Frontal cortex (tissue), 4 donors: Measurements from ENCODE around the gene CEP85L. TPM values are rescaled to one million over a fixed set of nuclear protein-coding genes. Genes with fewer than 3 reads are reported as not detected.

Source experiments
- DNase-seq, 2 donors: peaks; one replicate each; pipeline ENCODE4 v3.0.0; 2012; ENCODE audit warnings: low spot score in 2 of 2
- FAIRE-seq: peaks from 2 replicates; lab custom pipeline; 2012; peaks lifted over from hg19 to GRCh38; lab: Jason Lieb, UNC
- total RNA-seq: library from RNA; depleted of rRNA; stranded (reverse); fragments of >200 nt; gene quantifications from one replicate; pipeline ENCODE4 v1.2.3, GENCODE V29; 2014
- donor health status: control.
- donor health status: control.
- donor health status: control.

CEP85L gene
- total RNA-seq, 1 donor from 2014 or later = 42.4 TPM

DNA sequence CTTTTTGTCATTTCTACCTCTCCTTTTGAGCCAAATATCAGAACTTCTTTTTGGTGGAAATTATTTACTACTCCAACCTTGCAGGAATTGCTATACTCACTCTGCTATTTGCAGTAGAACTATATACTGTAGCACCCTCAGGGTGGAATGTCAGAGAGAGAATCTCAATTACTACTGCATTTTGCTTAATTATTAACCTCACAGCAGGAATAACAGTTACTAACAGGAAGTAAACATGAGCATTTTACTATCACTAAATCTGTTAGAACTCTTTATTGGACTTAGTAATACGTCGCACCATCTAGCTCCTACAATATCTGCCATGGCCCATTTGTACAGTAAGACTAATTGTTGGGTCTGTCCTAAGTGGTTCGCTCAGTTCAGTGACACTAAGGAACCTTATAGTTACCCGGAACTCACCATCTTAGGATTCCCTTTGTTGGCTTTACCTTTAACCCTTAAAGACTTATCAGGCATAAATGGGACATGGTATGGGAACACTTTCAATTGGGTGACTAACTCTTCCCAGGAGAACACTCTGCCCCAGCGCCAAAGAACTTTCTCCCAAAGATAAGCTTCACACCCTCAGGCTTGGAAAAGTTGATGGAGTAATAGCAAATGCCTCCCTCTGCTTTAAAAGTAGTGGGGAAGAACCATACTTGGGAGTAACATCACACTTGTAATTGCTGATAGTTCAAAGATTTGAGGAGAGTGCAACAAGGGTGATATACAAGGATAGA lies 64.5 kb downstream of the CEP85L start:
- DNase-seq = no peak
- FAIRE-seq = no peak

DNA sequence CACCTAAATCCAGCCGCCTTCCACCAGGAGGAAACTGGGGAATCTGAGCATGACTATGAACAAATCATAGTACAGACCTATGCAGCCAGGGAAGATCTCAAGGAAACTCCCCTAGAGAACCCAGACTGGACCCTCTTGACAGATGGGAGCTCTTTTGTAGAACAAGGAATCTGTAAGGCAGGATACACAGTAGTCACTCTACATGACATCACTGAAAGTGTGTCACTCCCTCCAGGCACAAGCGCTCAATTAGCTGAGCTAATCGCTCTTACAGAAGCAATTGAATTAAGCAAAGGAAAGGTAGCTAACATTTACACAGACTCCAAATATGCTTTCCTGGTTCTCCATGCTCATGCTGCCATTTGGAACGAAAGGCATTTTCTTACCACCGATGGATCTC lies 66.5 kb downstream of the CEP85L start:
- DNase-seq (no peak), FAIRE-seq (no peak)

GRCh38 chr6:118581489-118581959 lies 69.9 kb downstream of the CEP85L start:
- DNase-seq (peak in 1 of 2 donors; percentile 11), FAIRE-seq (no peak)

DNA sequence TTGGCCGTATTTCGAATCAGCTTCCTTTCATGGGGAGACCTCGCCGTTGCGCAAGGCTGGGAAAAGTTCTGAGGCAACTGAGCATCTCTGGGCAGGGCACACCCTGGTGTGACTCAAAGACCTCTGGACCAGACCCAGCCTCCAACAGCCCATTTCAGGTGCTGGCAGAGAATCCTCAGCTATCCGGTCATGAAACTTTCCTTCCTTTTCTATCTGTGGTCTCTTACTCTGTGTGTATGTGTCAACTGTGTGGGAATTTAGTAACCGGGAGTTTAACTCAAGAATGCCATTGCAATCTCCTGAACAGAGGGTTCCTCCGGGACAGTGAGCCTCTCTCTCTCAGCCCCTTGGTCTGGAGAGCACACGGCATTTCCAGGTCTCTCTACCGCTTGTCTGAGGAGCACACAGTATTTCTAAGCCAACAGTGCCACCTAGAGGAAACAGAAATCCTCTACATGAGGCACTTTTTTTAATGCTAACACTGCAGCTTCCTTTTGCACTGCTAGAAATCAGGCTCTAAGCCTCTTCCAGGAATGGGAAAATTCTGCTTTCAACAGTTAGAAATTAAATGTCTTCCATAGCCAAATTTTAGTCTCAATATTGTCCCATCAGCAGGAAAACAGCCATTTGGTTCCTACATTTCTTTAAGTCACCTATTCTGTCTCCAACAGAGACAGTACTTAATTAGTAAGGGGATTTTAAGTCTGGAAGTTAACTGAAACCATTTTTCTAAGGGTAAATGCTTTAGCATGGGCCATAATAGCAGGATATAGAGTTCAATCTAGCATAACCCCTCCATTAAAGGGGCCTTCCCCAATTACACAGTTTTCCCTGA lies 70.6 kb downstream of the CEP85L start:
- peak; percentile 10 to 50 for DNase-seq
- no peak for FAIRE-seq

DNA sequence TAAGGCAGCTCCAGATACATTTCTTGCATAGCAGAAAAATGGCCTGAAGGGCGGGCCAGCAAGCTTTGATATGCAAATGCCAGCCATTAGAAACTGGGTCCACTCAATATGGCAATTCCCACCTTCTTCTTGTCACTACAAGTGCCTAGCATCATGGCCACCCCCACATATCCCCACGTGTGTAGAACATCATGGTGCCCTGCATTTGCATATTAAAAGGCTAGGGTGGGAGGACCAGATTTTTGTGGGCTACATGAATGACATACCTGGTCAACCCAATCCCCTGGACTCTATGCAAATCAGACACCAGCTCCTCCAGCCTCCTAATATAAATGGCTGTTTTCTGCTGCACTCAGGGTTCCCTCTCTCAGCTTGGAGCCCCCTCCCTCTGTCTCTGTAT lies 71.6 kb downstream of the CEP85L start:
- DNase-seq (no peak), FAIRE-seq (no peak)

- DNase-seq = no peak
- FAIRE-seq = no peak
Measured at GRCh38 chr6:118578617-118579016, 72.8 kb downstream of the CEP85L start.

DNA sequence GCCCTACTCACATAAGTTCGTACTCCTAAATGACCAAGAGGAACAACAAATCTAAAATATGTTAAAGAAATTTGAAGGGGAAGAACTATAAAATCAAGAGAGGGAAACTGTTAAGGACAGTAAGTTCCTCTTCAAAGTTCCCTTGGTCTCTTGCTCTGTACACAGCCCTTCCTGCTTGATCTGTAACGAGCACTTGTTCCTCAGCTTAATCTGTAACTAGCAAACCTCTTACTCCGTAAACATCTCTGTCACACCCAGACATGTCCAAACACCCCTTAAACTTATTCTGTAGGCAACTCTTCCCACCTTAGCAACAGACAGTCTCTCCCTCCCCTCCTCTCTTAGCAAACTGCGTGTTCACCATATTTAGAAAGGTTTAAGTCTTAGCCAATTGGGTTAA lies 73.4 kb downstream of the CEP85L start:
- no peak for FAIRE-seq
- DNase-seq = no peak

- FAIRE-seq (no peak), DNase-seq (no peak)
Measured at GRCh38 chr6:118574051-118574865, 77.1 kb downstream of the CEP85L start.

DNA sequence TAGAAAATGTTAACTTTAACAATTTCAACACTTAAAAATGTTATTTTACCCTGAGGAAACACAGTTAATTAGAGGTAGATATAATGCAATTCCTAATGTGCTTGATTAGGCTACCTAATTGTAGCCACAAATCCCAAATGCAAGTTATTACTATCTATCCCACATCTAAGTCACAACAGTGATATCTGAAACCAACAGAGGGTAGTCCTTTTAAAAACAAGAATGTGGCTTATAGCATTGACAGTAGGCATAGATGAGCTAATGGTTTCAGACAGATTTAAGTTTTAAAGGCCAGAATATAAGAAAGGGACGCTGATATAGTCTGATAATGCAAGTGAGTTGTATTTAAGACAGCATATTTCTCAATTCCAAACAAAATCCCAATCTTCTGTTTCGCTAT lies 80.3 kb downstream of the CEP85L start:
- FAIRE-seq = no peak

DNA sequence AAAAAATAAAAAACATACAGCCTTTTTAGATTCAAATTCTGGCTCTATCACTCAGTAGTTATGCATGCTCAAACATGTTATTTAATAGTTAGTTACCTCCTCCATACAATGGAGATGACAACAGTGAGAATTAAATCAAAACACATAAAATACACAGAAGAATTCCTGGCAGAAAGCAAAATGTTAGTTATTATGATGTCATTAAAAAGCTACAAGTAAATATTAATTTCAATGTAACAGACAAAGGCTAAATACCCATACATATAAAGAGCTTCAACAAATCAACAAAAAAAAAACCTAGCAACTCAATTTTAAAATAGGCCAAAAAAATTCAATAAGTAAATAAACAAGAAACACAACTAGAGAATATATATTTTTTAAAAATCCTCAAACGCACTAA lies 81.9 kb downstream of the CEP85L start:
- FAIRE-seq (peak; percentile 60), DNase-seq (no peak)

More for the DNA sequence above, 80.3 kb downstream of the CEP85L start:
- DNase-seq = no peak

- no peak for FAIRE-seq
- no peak for DNase-seq
Measured at GRCh38 chr6:118567974-118568373, 83.4 kb downstream of the CEP85L start.

DNA sequence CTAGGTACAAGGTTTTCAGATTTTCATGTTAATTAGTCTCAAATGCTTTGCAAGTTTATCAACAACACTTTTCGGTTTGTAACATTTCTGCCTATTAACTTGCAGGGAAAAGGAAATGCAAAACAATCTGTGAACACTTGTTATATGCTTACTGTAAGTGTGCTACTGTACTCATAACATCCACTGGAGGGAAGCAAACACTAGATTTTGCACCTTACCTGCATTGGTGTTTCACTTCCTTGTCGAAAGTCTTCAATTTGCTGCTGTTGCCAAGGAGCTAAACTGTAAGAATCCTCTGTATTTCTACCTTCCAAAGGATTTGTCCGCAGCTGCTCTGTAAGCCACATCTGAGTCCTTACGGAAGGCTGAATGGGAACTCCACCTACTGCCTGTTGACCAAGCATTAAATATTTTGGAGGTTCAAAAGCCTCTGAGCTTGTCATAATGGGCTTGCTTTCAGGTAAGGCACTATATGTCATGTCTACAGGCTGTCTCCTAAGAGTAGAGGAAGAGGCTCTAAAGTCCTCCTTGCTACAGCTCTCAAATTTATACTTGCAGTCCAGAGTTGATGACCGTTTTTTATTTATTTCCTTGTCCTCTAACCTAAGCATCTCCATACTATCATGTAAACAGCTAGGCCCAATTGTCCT lies 86.0 kb downstream of the CEP85L start:
- DNase-seq = no peak
- no peak for FAIRE-seq

DNA sequence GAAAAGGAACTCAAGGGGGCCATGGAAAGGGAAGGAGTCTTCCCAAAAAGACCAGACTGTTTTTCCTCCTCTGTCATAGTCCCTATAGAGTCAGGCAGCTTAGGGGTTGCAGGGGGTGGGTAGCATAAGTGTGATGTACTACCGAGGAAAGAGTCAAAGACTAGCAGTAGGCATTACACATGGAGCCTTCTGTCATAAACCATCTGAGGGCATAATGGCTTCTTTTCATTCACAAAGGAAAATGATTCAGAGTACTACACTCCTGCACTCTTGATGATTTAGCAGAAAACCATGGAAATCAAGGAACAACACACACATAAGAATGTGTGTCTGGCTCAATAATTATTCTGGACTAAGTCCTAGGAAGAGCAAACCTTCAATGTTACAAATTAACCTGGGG lies 88.4 kb downstream of the CEP85L start:
- FAIRE-seq (no peak), DNase-seq (no peak)

DNA sequence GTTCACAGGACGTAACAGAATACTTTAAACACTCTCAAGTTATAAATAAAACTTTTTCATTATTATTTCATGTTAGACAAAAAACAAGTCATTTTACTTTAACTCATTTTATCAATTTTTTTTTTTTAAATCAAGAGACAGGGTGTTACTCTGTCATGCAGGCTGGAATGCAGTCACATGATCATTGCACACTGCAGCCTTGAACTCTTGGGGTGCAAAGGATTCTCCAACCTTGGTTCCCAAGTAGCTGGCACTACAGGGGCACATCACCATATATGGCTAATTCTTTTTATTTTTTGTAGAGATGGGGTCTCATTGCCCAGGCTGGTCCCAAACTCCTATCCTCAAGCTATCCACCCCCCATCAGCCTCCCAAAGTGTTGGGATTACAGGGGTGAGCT lies 89.1 kb downstream of the CEP85L start:
- DNase-seq (no peak), FAIRE-seq (no peak)

- no peak for FAIRE-seq
Measured at GRCh38 chr6:118559659-118560058, 91.7 kb downstream of the CEP85L start.

GRCh38 chr6:118558464-118559217 lies 92.8 kb downstream of the CEP85L start:
- FAIRE-seq = no peak
- DNase-seq = no peak

More at GRCh38 chr6:118559659-118560058, 91.7 kb downstream of the CEP85L start:
- no peak for DNase-seq

GRCh38 chr6:118554698-118555097 lies 96.7 kb downstream of the CEP85L start:
- no peak for FAIRE-seq
- DNase-seq = no peak

DNA sequence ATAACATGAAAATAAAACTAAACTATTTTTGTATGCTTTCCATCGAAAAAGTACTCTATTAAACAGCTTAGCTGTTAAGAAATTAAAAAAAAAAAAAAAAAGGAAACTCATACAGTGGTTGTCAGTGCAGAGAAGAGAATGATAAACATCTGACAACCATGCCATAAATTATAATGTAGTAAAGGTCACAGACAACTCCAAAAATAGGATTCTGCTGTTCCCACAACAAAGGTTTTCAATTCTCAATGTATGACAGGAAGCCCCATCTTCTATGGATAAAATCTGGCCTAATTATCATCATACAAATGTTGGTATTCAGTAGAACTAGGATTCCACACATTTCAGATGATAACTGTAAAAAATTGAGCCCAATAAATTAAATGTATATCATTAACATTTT lies 98.3 kb downstream of the CEP85L start:
- no peak for DNase-seq
- no peak for FAIRE-seq
